ENCODE results near the gene ELP1. TPM values are rescaled to one million over a fixed set of nuclear protein-coding genes. Genes with fewer than 3 reads are reported as not detected.

Gene ELP1
- total RNA-seq, 1 donor = 17.2 TPM

DNA sequence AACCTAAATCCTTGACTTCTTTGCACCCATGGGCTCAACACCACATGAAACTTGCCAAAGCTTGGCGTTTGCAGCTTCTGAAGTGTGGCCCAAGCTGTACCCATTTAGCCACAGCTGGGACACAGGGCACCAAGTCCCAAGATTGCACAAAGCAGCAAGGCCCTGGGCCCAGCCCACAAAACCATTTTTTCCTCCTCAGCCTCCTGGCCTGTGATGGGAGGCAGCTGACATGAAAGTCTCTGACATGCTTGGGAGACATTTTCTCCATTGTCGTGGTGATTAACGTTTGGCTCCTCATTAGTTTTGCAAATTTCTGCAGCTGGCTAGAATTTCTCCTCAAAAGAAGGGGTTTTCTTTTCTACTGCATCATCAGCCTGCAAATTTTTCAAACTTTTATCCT lies 110.1 kb downstream of the ELP1 start:
- no peak for DNase-seq (ENCODE audit: low read depth in 2 of 3, low spot score in 2 of 3)

Small RNA genes within 50 kb of the gene (small RNA-seq; reads per million reads assigned to genes)
- gene AL359692.1 = not detected

Other genes with a start within 250 kb of the ELP1 start
- gene ACTL7B, start 78.1 kb downstream of the ELP1 start, total RNA-seq = under 0.01 TPM
- not detected for gene ACTL7A, start 71.9 kb downstream of the ELP1 start, total RNA-seq
- gene ABITRAM, start 276 bp upstream of the ELP1 start, total RNA-seq = 4.8 TPM
- 1.6 TPM for gene CTNNAL1, start 79.4 kb upstream of the ELP1 start, total RNA-seq
- gene TMEM245, start 185.8 kb upstream of the ELP1 start, total RNA-seq = 25.3 TPM
- gene FRRS1L, start 233.1 kb upstream of the ELP1 start, total RNA-seq = under 0.01 TPM